Measurements from ENCODE around the gene VPS26B. TPM values are rescaled to one million over a fixed set of nuclear protein-coding genes. Genes with fewer than 3 reads are reported as not detected.

Gene VPS26B
- total RNA-seq, 2 donors from 2014 or later, result 32.5 to 33.6 TPM

DNA sequence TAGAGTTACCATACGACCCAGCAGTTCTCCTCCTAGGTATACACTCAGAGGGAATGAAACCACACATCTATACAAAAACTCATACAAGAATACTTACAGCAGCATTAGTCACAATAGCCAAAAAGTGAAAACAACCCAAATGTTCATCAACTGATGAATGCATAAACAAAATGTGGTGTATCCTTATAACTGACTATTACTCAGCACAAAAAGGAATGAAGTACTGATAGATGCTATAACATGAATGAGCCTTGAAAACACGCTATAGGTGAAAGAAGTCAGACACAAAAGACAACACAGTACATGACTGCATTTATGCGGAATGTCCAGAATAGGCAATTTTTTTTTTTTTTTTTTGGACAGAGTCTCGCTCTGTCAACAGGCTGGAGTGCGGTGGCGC lies 23.8 kb upstream of the VPS26B start:
- 88 to 98% methylated on average over 2 to 6 of the region's 6 CpGs for WGBS, 2 experiments (ENCODE audit: insufficient coverage in 1 of 2, insufficient read length in 1 of 2)
- H3K4me3 Mint-ChIP-seq, result no peak overlapping the region
- TF ChIP-seq, protein P1, sequence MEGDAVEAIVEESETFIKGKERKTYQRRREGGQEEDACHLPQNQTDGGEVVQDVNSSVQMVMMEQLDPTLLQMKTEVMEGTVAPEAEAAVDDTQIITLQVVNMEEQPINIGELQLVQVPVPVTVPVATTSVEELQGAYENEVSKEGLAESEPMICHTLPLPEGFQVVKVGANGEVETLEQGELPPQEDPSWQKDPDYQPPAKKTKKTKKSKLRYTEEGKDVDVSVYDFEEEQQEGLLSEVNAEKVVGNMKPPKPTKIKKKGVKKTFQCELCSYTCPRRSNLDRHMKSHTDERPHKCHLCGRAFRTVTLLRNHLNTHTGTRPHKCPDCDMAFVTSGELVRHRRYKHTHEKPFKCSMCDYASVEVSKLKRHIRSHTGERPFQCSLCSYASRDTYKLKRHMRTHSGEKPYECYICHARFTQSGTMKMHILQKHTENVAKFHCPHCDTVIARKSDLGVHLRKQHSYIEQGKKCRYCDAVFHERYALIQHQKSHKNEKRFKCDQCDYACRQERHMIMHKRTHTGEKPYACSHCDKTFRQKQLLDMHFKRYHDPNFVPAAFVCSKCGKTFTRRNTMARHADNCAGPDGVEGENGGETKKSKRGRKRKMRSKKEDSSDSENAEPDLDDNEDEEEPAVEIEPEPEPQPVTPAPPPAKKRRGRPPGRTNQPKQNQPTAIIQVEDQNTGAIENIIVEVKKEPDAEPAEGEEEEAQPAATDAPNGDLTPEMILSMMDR (conservative IDR thresholded peaks at IDR 0.05), result no peak
- DNase-seq, result no peak
- Histone ChIP-seq H3K4me3 (ENCODE audit: low read length) (no peak overlapping the region), H3K4me1 (ENCODE audit: control insufficient read depth, insufficient read depth, low read length) (peaks cover 7% of the 10 kb centered on the region), H3K36me3 (ENCODE audit: control insufficient read depth, insufficient read depth, low read length) (peaks cover 62% of the 10 kb centered on the region), H3K27me3 (ENCODE audit: control insufficient read depth, insufficient read depth, low read length, poor library complexity, severe bottlenecking) (no peaks in the 10 kb centered on the region), H3K9ac (ENCODE audit: extremely low read depth, low read length, poor library complexity, severe bottlenecking) (no peak overlapping the region), H3K27ac (ENCODE audit: low read depth, low read length) (no peak overlapping the region), H3K9me3 (ENCODE audit: control insufficient read depth, low read length) (no peaks in the 10 kb centered on the region)
- H3K4me1 Mint-ChIP-seq, result peaks cover 28% of the 10 kb centered on the region
- no peaks in the 10 kb centered on the region for H3K27me3 Mint-ChIP-seq (ENCODE audit: insufficient read depth)
- no peak overlapping the region for H3K27ac Mint-ChIP-seq
- no peaks in the 10 kb centered on the region for H3K9me3 Mint-ChIP-seq
- H3K36me3 Mint-ChIP-seq (ENCODE audit: low read depth), result peaks cover 69% of the 10 kb centered on the region

GRCh38 chr11:134202661-134203060 lies 21.8 kb upstream of the VPS26B start:
- H3K4me1 Mint-ChIP-seq, result peaks cover 20% of the 10 kb centered on the region
- 95 to 100% methylated on average over 2 of the region's 4 CpGs for WGBS, 2 experiments (ENCODE audit: insufficient coverage in 1 of 2, insufficient read length in 1 of 2)

DNA sequence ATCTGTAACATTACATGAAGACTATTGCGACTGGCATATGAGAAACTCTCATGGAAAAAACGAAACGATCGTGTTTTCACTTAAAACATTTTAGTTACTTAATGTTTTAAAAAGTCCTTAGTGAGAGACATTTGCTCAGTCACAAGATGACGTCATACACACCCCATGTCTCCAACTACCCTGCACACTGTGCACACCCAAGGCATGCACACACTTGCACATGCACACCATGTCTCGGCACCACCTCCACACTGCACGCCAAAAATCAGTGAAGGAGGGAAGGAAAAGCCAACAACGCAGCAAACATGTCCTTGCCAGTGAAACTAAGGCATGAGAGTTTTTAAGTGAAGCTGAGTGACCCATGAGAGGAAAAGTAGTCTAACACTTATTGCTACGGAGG lies 18.7 kb upstream of the VPS26B start:
- Histone ChIP-seq H3K4me1 (ENCODE audit: control insufficient read depth, insufficient read depth, low read length) (no peaks in the 10 kb centered on the region), H3K4me3 (ENCODE audit: low read length) (no peak overlapping the region), H3K36me3 (ENCODE audit: control insufficient read depth, insufficient read depth, low read length) (peaks cover 90% of the 10 kb centered on the region), H3K27ac (ENCODE audit: low read depth, low read length) (no peak overlapping the region), H3K9ac (ENCODE audit: extremely low read depth, low read length, poor library complexity, severe bottlenecking) (no peak overlapping the region), H3K9me3 (ENCODE audit: control insufficient read depth, low read length) (no peaks in the 10 kb centered on the region), H3K27me3 (ENCODE audit: control insufficient read depth, insufficient read depth, low read length, poor library complexity, severe bottlenecking) (no peaks in the 10 kb centered on the region)
- no peaks in the 10 kb centered on the region for H3K9me3 Mint-ChIP-seq
- H3K27ac Mint-ChIP-seq, result no peak overlapping the region
- peaks cover 72% of the 10 kb centered on the region for H3K36me3 Mint-ChIP-seq (ENCODE audit: low read depth)
- DNase-seq, result no peak
- TF ChIP-seq, protein P1 (conservative IDR thresholded peaks at IDR 0.05), result no peak
- no peak overlapping the region for H3K4me3 Mint-ChIP-seq
- no peaks in the 10 kb centered on the region for H3K4me1 Mint-ChIP-seq
- H3K27me3 Mint-ChIP-seq (ENCODE audit: insufficient read depth), result no peaks in the 10 kb centered on the region
- 97 to 100% methylated on average over 2 to 9 of the region's 9 CpGs for WGBS, 2 experiments (ENCODE audit: insufficient coverage in 1 of 2, insufficient read length in 1 of 2)

More at GRCh38 chr11:134202661-134203060, 21.8 kb upstream of the VPS26B start:
- Histone ChIP-seq H3K27ac (ENCODE audit: low read depth, low read length) (no peak overlapping the region), H3K9ac (ENCODE audit: extremely low read depth, low read length, poor library complexity, severe bottlenecking) (no peak overlapping the region), H3K27me3 (ENCODE audit: control insufficient read depth, insufficient read depth, low read length, poor library complexity, severe bottlenecking) (no peaks in the 10 kb centered on the region), H3K4me1 (ENCODE audit: control insufficient read depth, insufficient read depth, low read length) (peaks cover 4% of the 10 kb centered on the region), H3K9me3 (ENCODE audit: control insufficient read depth, low read length) (no peaks in the 10 kb centered on the region), H3K36me3 (ENCODE audit: control insufficient read depth, insufficient read depth, low read length) (peaks cover 69% of the 10 kb centered on the region), H3K4me3 (ENCODE audit: low read length) (no peak overlapping the region)
- Mint-ChIP-seq H3K9me3 (no peaks in the 10 kb centered on the region), H3K27me3 (ENCODE audit: insufficient read depth) (no peaks in the 10 kb centered on the region), H3K27ac (no peak overlapping the region), H3K4me3 (no peak overlapping the region), H3K36me3 (ENCODE audit: low read depth) (peaks cover 70% of the 10 kb centered on the region)
- TF ChIP-seq, protein P1 (conservative IDR thresholded peaks at IDR 0.05), result no peak
- DNase-seq, result no peak

Data from endodermal cell (in vitro differentiated cells).